ENCODE measurements around the gene THNSL1. TPM values are rescaled to one million over a fixed set of nuclear protein-coding genes. Genes with fewer than 3 reads are reported as not detected.

Gene THNSL1
- total and polyA plus RNA-seq, 2 of the 13 experiments (the other 11 are each of a cell fraction or from before 2014, with no cell fraction given), result 1.3 to 3.8 TPM

GRCh38 chr10:24983946-24984345 lies 32.5 kb upstream of the THNSL1 start (continued):
- no peak for TF ChIP-seq ZNF274 (CRISPR knock-in tag; IDR thresholded peaks at IDR 0.05)
- TF ChIP-seq SP2 (CRISPR knock-in tag; IDR thresholded peaks at IDR 0.05), result no peak
- no peak for TF ChIP-seq KLF13 (CRISPR knock-in tag; IDR thresholded peaks at IDR 0.05)
- no peak for TF ChIP-seq KDM5A (IDR thresholded peaks at IDR 0.05; ENCODE audit: borderline replicate concordance, low read length)
- TF ChIP-seq ZNF619 (CRISPR knock-in tag; IDR thresholded peaks at IDR 0.05), result no peak
- no peak for TF ChIP-seq ZNF580 (CRISPR knock-in tag; IDR thresholded peaks at IDR 0.05; ENCODE audit: borderline replicate concordance, low read depth)
- TF ChIP-seq RELA (CRISPR knock-in tag; IDR thresholded peaks at IDR 0.05), result no peak
- TF ChIP-seq NFYC (CRISPR knock-in tag; IDR thresholded peaks at IDR 0.05), result no peak
- TF ChIP-seq ZNF354B (CRISPR knock-in tag; IDR thresholded peaks at IDR 0.05), result no peak

DNA sequence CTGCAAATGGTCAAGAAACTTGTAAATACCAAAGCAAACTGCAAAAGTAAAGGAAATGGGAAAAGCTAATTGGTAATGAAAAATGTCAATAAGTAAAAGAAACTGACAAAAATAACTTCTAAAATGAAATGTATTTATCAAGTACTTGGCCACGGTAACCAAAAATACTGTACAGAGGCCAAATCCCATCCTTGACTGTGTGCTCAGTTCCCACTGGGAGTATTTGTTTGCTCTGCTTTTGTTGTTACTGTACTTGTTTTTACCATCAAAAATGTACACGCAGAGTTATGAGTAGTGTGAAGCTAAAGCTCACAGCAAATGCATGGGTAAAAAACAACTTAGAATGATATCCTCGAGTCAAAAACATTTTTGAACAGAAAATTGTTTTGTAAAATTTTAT lies 31.5 kb upstream of the THNSL1 start:
- H3K4me2 ChIP-seq (ENCODE audit: low read depth, low read length), result no peak overlapping the region

More for the DNA sequence above, 31.5 kb upstream of the THNSL1 start:
- 2% methylated on average over 3 of the region's 3 CpGs for WGBS (ENCODE audit: low lambda C conversion rate)
- peaks cover 0 to 1% of the 10 kb centered on the region in 2 experiments; a peak in 2 of 5 replicates for H3K27me3 ChIP-seq (ENCODE audit: control insufficient read depth in 1 of 2, insufficient read depth in 2 of 2, low read length in 2 of 2)
- no peak for ATAC-seq
- H3K36me3 ChIP-seq (replicated peaks in 1 of 2; ENCODE audit: control insufficient read depth in 1 of 2, insufficient read depth in 2 of 2, low read length in 2 of 2), result no peaks in the 10 kb centered on the region
- ChIA-PET POLR2A (no interaction called here), CTCF (ENCODE audit: low intra/inter-chr PET ratio, low total read pairs) (no interaction called here)
- BruUV-seq (replicated peaks), result no TSS peak
- intact Hi-C loops (cut with micrococcal nuclease; ENCODE audit: unreplicated experiment), result no loop called here
- no peak overlapping the region for H3K27ac ChIP-seq (ENCODE audit: extremely low read length, insufficient read depth, low read length)
- H4K20me1 ChIP-seq (ENCODE audit: insufficient read depth, low read length), result no peaks in the 10 kb centered on the region
- H3K9ac ChIP-seq (ENCODE audit: insufficient read depth, low read depth, low read length), result no peak overlapping the region
- in situ Hi-C loops (cut with HindIII; ENCODE audit: extremely low pct_ligation_motif_present, low pct_unique_long_range_greater_than_20kb), result loop anchor here (25.0 kb wide), 1 partner anchor 348 kb away; no protein-coding TSS in a partner anchor
- no peaks in the 10 kb centered on the region for H3K9me3 ChIP-seq (ENCODE audit: low read length)
- H3K4me1 ChIP-seq (ENCODE audit: insufficient read depth, low read length), result no peaks in the 10 kb centered on the region
- no peak for FAIRE-seq
- no peak for TF ChIP-seq ZNF383 (CRISPR knock-in tag; IDR thresholded peaks at IDR 0.05; ENCODE audit: borderline replicate concordance)
- TF ChIP-seq ZSCAN31 (CRISPR knock-in tag; IDR thresholded peaks at IDR 0.05; ENCODE audit: low read depth), result no peak
- TF ChIP-seq KLF6 (CRISPR knock-in tag; IDR thresholded peaks at IDR 0.05), result no peak
- TF ChIP-seq KDM5B (CRISPR knock-in tag; IDR thresholded peaks at IDR 0.05; ENCODE audit: borderline replicate concordance), result no peak
- TF ChIP-seq CEBPB (IDR thresholded peaks at IDR 0.05; ENCODE audit: borderline replicate concordance, low read depth, low read length), result no peak
- no peak for TF ChIP-seq CCAR2 (optimal IDR thresholded peaks at IDR 0.05; ENCODE audit: low read depth, low read length)
- TF ChIP-seq NBN (conservative IDR thresholded peaks at IDR 0.05), result no peak
- no peaks in the 10 kb centered on the region for H3K79me2 ChIP-seq (ENCODE audit: insufficient read depth, low read length)
- no peak for DNase-seq (ENCODE audit: low spot score)
- no peak overlapping the region for H3K4me3 ChIP-seq (replicated peaks in 1 of 3; ENCODE audit: insufficient read depth in 1 of 3, low read depth in 2 of 3, low read length in 3 of 3)
- no peak overlapping the region for H2AFZ ChIP-seq (ENCODE audit: low read length)
